Caco-2 (cell line): ENCODE results near the gene MTA1. TPM values are rescaled to one million over a fixed set of nuclear protein-coding genes. Genes with fewer than 3 reads are reported as not detected.

Source experiments
- BruUV-seq: library from RNA; stranded (reverse); fragments of 400-500 nt; replicated peaks from 2 replicates; lab custom pipeline; 2021; lab: Mats Ljungman, UMichigan
- CTCF ChIA-PET: fragments of 300-600 bp; sonication (Branson Sonifier 250); formaldehyde crosslinking; loops from one replicate; lab custom pipeline; 2022; ENCODE audit warnings: antibody characterized with exemption; lab: Charles Lee
- POLR2A ChIA-PET: fragments of 300-600 bp; sonication (Branson Sonifier 250); formaldehyde crosslinking; loops from one replicate; lab custom pipeline; 2022; ENCODE audit warnings: antibody characterized with exemption; lab: Charles Lee
- DNase-seq, 2 experiments: peaks; one replicate each; pipeline versions ENCODE4 v3.0.0 to v3.0.0-alpha.2; 2020 to 2022
- H3K27me3 ChIP-seq: replicated peaks from 2 replicates; pipeline ENCODE4 v1.6.0; 2011; ENCODE audit warnings: low read length; ENCODE audit not compliant: control insufficient read depth, insufficient read depth
- H3K36me3 ChIP-seq: 2 replicates; pipeline ENCODE4 v1.5.1; 2011; ENCODE audit warnings: low read length; ENCODE audit not compliant: control insufficient read depth, insufficient read depth
- H3K4me1 ChIP-seq: fragments of 250-450 bp; sonication (Bioruptor Pico); 2 replicates; pipeline ENCODE4 v1.5.1; 2020; ENCODE audit warnings: mild to moderate bottlenecking
- H3K4me3 ChIP-seq: 2 replicates; pipeline ENCODE4 v1.5.1; 2011; ENCODE audit warnings: low read depth, mild to moderate bottlenecking, control low read depth, low read length
- H3K9me3 ChIP-seq: fragments of 250-450 bp; sonication (Bioruptor Pico); 2 replicates; pipeline ENCODE4 v1.5.1; 2020; ENCODE audit warnings: mild to moderate bottlenecking, moderate library complexity
- H3K27ac Mint-ChIP-seq: one replicate; pipeline ENCODE4 v1.8.0; 2022; ENCODE audit warnings: mixed read lengths; ENCODE audit not compliant: unreplicated experiment
- H3K27me3 Mint-ChIP-seq: one replicate; pipeline ENCODE4 v1.8.0; 2022; ENCODE audit warnings: mixed read lengths; ENCODE audit not compliant: insufficient read depth, unreplicated experiment
- H3K36me3 Mint-ChIP-seq: one replicate; pipeline ENCODE4 v1.8.0; 2022; ENCODE audit warnings: mild to moderate bottlenecking, mixed read lengths; ENCODE audit not compliant: insufficient read depth, unreplicated experiment
- H3K4me1 Mint-ChIP-seq: one replicate; pipeline ENCODE4 v1.8.0; 2022; ENCODE audit warnings: low read depth, mixed read lengths; ENCODE audit not compliant: unreplicated experiment
- H3K4me3 Mint-ChIP-seq: one replicate; pipeline ENCODE4 v1.8.0; 2022; ENCODE audit warnings: mild to moderate bottlenecking, moderate library complexity, mixed read lengths; ENCODE audit not compliant: unreplicated experiment
- H3K9me3 Mint-ChIP-seq: one replicate; pipeline ENCODE4 v1.8.0; 2022; ENCODE audit warnings: mixed read lengths; ENCODE audit not compliant: unreplicated experiment
- intact Hi-C: fragments of 100-400 bp; cut with micrococcal nuclease; formaldehyde crosslinking; loops from one replicate; pipeline ENCODE4 v1.10.0; 2022; ENCODE audit not compliant: unreplicated experiment
- total RNA-seq: library from RNA; stranded (reverse); gene quantifications from 2 replicates; pipeline ENCODE4 v1.2.3, GENCODE V29; 2022
- TF ChIP-seq, protein P1 (sequence below), 2 experiments: fragments of 200-600 bp in 1 of 2; IDR thresholded peaks; 1 replicate in 1 of 2; 2 replicates in 1 of 2; pipeline versions ENCODE4 v1.5.1 to v1.8.0; 2011 to 2022; ENCODE audit warnings: antibody characterized with exemption in 1 of 2, control low read depth in 1 of 2, inconsistent platforms in 1 of 2, low read depth in 1 of 2, low read length in 1 of 2, mild to moderate bottlenecking in 1 of 2, moderate library complexity in 1 of 2; ENCODE audit not compliant: insufficient read depth in 1 of 2, severe bottlenecking in 1 of 2, unreplicated experiment in 1 of 2

MTA1 gene
- total RNA-seq, 1 experiment from 2014 or later = 167 TPM

DNA sequence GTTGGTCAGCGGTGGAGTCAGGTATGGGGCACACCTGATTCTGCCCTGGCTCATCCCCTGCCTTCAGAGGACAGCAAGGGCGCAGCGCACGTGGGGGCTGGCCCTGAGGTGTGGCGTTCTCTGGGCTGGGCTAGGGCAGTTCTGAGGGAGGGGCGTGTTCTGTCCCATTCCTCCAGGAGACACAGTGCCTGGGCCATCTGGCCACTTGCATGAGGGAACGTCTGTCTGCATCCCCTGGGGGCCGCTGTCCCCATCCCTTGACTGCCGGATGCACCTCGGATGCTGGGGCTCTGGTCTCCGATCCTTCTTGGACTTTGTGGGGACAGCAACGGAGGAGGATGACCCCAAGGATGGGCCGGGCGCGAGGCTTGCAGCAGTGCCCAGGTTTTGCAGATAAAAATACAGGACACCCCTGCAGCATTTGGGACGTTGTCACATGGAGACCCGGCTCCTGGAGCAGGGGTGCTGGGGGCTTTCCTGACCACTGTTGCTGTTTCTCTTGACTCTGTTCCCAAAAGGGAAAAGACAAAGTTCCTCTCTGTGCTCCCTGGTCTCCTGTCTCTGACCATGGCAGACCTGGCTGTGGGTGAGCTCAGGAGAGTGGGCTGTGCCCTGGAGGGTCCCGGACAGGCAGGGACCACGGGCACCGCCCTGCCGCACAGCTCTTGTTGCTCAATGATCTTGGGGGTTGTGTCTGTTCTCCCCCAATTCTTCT, 6.9 kb downstream of the MTA1 start:
- no peaks in the 10 kb centered on the region for H3K27me3 Mint-ChIP-seq
- no peaks in the 10 kb centered on the region for H3K4me1 Mint-ChIP-seq
- Histone ChIP-seq H3K36me3 (peaks cover 2% of the 10 kb centered on the region; the same call in 1 of the 2 replicates), H3K4me1 (no peaks in the 10 kb centered on the region), H3K27me3 (no peaks in the 10 kb centered on the region), H3K4me3 (no peak overlapping the region), H3K9me3 (no peaks in the 10 kb centered on the region)
- H3K9me3 Mint-ChIP-seq = no peaks in the 10 kb centered on the region
- BruUV-seq = no TSS peak
- TF ChIP-seq, protein P1, sequence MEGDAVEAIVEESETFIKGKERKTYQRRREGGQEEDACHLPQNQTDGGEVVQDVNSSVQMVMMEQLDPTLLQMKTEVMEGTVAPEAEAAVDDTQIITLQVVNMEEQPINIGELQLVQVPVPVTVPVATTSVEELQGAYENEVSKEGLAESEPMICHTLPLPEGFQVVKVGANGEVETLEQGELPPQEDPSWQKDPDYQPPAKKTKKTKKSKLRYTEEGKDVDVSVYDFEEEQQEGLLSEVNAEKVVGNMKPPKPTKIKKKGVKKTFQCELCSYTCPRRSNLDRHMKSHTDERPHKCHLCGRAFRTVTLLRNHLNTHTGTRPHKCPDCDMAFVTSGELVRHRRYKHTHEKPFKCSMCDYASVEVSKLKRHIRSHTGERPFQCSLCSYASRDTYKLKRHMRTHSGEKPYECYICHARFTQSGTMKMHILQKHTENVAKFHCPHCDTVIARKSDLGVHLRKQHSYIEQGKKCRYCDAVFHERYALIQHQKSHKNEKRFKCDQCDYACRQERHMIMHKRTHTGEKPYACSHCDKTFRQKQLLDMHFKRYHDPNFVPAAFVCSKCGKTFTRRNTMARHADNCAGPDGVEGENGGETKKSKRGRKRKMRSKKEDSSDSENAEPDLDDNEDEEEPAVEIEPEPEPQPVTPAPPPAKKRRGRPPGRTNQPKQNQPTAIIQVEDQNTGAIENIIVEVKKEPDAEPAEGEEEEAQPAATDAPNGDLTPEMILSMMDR (IDR thresholded peaks at IDR 0.05; ENCODE audit: insufficient read depth in 1 of 2, low read depth in 1 of 2, low read length in 1 of 2, severe bottlenecking in 1 of 2, unreplicated experiment in 1 of 2) = no peak
- intact Hi-C loops = no loop called here
- POLR2A ChIA-PET = no interaction called here
- CTCF ChIA-PET = no interaction called here
- H3K27ac Mint-ChIP-seq = no peak overlapping the region
- DNase-seq = no peak
- peaks cover 63% of the 10 kb centered on the region for H3K36me3 Mint-ChIP-seq
- no peak overlapping the region for H3K4me3 Mint-ChIP-seq

DNA sequence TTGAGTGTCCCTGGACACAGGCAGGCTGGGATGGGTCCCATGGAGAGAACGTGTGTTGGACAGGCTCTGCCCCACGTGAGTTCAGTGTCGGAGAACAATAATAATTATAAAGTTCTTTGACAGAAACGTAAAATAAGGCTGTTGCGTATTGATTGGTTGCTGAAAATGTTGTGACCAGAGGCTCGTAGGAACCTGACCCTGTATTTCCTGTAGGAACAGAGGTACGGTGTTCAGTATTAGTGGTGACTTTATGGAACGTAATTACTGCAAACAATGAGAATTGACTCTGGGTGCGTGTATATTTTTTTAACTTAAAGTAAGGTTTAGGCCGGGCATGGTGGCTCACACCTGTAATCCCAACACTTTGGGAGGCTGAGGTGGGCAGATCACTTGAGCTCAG, 7.8 kb downstream of the MTA1 start:
- no TSS peak for BruUV-seq
- POLR2A ChIA-PET = no interaction called here
- no peaks in the 10 kb centered on the region for H3K4me1 Mint-ChIP-seq
- CTCF ChIA-PET = no interaction called here
- no peaks in the 10 kb centered on the region for H3K27me3 ChIP-seq
- no peaks in the 10 kb centered on the region for H3K4me1 ChIP-seq
- TF ChIP-seq, protein P1 (IDR thresholded peaks at IDR 0.05; ENCODE audit: insufficient read depth in 1 of 2, low read depth in 1 of 2, low read length in 1 of 2, severe bottlenecking in 1 of 2, unreplicated experiment in 1 of 2) = no peak
- no peak overlapping the region for H3K4me3 ChIP-seq
- no peaks in the 10 kb centered on the region for H3K9me3 ChIP-seq
- no peak for DNase-seq
- no peak overlapping the region for H3K27ac Mint-ChIP-seq
- no peak overlapping the region for H3K4me3 Mint-ChIP-seq
- intact Hi-C loops = no loop called here
- H3K36me3 Mint-ChIP-seq = peaks cover 64% of the 10 kb centered on the region
- H3K9me3 Mint-ChIP-seq = no peaks in the 10 kb centered on the region
- H3K36me3 ChIP-seq = peaks cover 2% of the 10 kb centered on the region; the same call in 1 of the 2 replicates
- H3K27me3 Mint-ChIP-seq = no peaks in the 10 kb centered on the region

DNA sequence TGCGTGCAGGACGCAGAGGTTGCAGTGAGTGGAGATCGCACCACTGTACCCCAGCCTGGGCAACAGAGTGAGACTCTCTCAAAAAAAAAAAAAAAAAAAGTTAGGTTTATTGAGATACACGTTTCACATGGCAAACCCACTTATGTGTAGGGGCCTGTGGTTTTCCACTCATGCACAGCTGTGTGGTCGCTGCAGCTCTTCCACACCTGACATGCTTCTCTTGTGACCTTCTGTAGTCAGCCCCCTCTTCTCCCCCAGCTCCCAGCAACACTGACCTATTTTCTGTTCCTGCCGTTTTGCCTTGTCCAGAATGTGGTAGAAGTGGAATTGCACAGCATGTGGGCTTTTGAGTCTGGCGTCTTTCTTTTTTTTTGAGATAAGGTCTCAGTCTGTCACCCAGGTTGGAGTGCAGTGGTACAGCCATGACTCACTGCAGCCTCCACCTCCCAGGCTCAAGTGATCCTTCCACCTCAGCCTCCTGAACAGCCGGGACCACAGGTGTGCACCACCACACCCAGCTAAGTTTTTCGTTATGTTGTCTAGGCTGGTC, 8.4 kb downstream of the MTA1 start:
- POLR2A ChIA-PET = no interaction called here
- peaks cover 64% of the 10 kb centered on the region for H3K36me3 Mint-ChIP-seq
- intact Hi-C loops = no loop called here

More for the DNA sequence above, 8.4 kb downstream of the MTA1 start:
- no peak overlapping the region for H3K27ac Mint-ChIP-seq
- no peaks in the 10 kb centered on the region for H3K9me3 Mint-ChIP-seq
- TF ChIP-seq, protein P1 (IDR thresholded peaks at IDR 0.05; ENCODE audit: insufficient read depth in 1 of 2, low read depth in 1 of 2, low read length in 1 of 2, severe bottlenecking in 1 of 2, unreplicated experiment in 1 of 2) = no peak
- H3K4me1 Mint-ChIP-seq = peaks cover 2% of the 10 kb centered on the region
- no peak overlapping the region for H3K4me3 ChIP-seq
- H3K4me3 Mint-ChIP-seq = no peak overlapping the region
- H3K27me3 Mint-ChIP-seq = no peaks in the 10 kb centered on the region
- DNase-seq = no peak
- peaks cover 2% of the 10 kb centered on the region; the same call in 1 of the 2 replicates for H3K36me3 ChIP-seq
- no peaks in the 10 kb centered on the region for H3K9me3 ChIP-seq
- no TSS peak for BruUV-seq
- no peaks in the 10 kb centered on the region for H3K27me3 ChIP-seq
- 0 out of 2 replicates have a peak, but pooled peaks cover under 1% of the 10 kb centered on the region for H3K4me1 ChIP-seq
- CTCF ChIA-PET = no interaction called here
